ENCODE results near the gene TRAF3IP1.
A peak's percentile ranks its signal among the peaks of the same experiment; 100 is the strongest.
"Not testable (repeated sequence)": the region's sequence is repeated elsewhere in the genome, so short reads cannot be mapped to it uniquely, and the experiment has no call there.

Gene TRAF3IP1

GRCh38 chr2:238313289-238313990 is 6.9 kb upstream of the TRAF3IP1 start:
- DNase-seq = no peak

- no peak for DNase-seq
Measured at GRCh38 chr2:238313991-238314350, 6.3 kb upstream of the TRAF3IP1 start.

- DNase-seq = no peak
Measured at GRCh38 chr2:238314576-238314975, 5.7 kb upstream of the TRAF3IP1 start.

- no peak for DNase-seq
Measured at GRCh38 chr2:238315031-238315595, 5.2 kb upstream of the TRAF3IP1 start.

- peak; percentile 21 for DNase-seq
Measured at GRCh38 chr2:238320648-238321281, 447 bp downstream of the TRAF3IP1 start.

GRCh38 chr2:238321467-238321866 is 1.1 kb downstream of the TRAF3IP1 start:
- DNase-seq = no peak

- no peak for DNase-seq
Measured at GRCh38 chr2:238322001-238322411, 1.7 kb downstream of the TRAF3IP1 start.

GRCh38 chr2:238324248-238324647 is 3.9 kb downstream of the TRAF3IP1 start:
- DNase-seq = not testable (repeated sequence)

GRCh38 chr2:238325694-238326093 is 5.4 kb downstream of the TRAF3IP1 start:
- DNase-seq = no peak

- DNase-seq = no peak
Measured at GRCh38 chr2:238326801-238327365, 6.6 kb downstream of the TRAF3IP1 start.

GRCh38 chr2:238327751-238328150 is 7.4 kb downstream of the TRAF3IP1 start:
- DNase-seq = no peak

GRCh38 chr2:238330391-238330790 is 10.1 kb downstream of the TRAF3IP1 start:
- no peak for DNase-seq

- DNase-seq = no peak
Measured at GRCh38 chr2:238331916-238332315, 11.6 kb downstream of the TRAF3IP1 start.

- DNase-seq = no peak
Measured at GRCh38 chr2:238334885-238335284, 14.6 kb downstream of the TRAF3IP1 start.

GRCh38 chr2:238335591-238335990 is 15.3 kb downstream of the TRAF3IP1 start:
- DNase-seq = not testable (repeated sequence)

- DNase-seq = no peak
Measured at GRCh38 chr2:238336151-238336550, 15.8 kb downstream of the TRAF3IP1 start.

GRCh38 chr2:238336793-238337444 is 16.6 kb downstream of the TRAF3IP1 start:
- DNase-seq = no peak

- no peak for DNase-seq
Measured at GRCh38 chr2:238337846-238338245, 17.5 kb downstream of the TRAF3IP1 start.

- no peak for DNase-seq
Measured at GRCh38 chr2:238338710-238339394, 18.5 kb downstream of the TRAF3IP1 start.

- no peak for DNase-seq
Measured at GRCh38 chr2:238339395-238339780, 19.1 kb downstream of the TRAF3IP1 start.

GRCh38 chr2:238339814-238340213 is 19.5 kb downstream of the TRAF3IP1 start:
- no peak for DNase-seq

- no peak for DNase-seq
Measured at GRCh38 chr2:238341536-238341935, 21.2 kb downstream of the TRAF3IP1 start.

- no peak for DNase-seq
Measured at GRCh38 chr2:238344035-238344434, 23.7 kb downstream of the TRAF3IP1 start.
